Activated T-helper 1 cell treated with Interleukin-2 at 50 U/mL for 16 hours (primary cell): Measurements from ENCODE around the gene MORN5.

Experiments used
- DNase-seq: peaks from one replicate; pipeline ENCODE4 v3.0.0-alpha.2; 2020; ENCODE audit warnings: low read depth

MORN5 gene

DNA sequence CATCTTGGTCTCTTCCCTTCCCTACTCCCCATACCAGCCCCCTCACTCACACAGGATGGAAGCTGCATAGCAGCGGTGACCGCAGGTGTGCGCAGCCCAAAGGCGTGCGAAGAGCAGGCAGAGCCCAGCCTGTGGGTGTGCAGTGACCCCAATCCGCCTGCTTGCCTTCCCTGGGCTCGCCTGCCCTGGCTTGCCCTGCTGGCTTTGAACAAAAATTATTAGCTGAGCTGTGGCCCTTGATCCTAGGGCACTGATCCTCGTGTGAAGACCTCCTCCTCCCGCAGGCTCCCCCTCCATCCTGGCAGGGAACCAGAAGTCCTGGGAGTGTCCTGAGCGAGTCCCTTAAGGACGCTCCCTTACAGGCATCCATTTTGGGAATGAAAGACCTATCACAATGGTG is 31.9 kb downstream of the MORN5 start:
- no peak for DNase-seq

DNA sequence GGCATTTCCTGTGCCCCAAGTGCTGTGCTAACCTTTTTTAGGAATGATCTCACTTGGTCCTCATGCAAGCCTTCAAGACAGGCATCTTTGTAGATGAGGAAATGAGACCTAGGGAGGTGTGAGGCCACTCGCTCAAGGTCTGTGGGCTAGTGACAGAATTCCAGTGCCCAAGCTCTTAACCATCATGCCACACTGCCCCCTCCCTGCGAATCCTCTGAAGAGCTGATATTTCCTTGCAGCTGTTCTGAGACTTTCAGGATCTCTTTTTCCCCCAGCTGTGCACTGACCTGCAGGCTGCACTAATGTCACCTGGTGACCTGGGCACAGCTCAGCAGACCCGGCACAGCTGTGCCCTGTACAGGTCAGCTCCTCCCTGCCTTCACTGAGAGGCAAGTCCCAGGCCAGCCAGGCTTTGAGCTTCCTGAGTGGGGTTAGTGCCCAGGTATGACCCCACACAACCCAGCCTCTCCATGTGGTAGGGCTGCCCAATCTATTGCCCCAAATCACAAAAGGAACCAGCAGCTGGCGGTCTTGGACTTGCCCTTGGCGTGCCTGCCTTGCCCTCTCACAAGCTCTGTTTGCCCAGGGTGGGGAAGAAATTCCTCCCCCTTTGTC is 32.7 kb downstream of the MORN5 start:
- DNase-seq: no peak

DNA sequence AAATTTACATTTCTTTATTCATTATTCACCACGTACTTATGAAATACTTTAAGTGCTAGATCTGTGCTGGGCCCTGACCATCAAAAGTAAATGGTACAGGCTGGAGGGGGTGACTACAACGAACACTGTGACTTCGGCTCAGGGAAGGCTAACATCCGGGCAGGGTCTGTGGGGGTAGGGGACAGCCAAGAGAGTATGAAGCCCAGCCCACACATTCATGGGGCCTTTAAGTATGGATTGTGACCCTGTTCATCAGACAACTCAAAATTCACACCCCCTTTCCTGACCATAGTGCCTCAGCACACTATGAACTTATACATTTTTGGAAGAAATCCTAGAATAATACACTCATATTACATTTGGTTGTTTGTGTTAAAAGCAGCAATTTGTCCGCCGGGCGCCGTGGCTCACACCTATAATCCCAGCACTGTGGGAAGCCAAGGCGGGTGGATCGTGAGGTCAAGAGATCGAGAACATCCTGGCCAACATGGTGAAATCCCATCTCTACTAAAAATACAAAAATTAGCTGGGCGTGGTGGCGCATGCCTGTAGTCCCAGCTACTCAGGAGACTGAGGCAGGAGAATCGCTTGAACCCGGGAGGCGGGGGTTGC is 33.3 kb downstream of the MORN5 start:
- DNase-seq: no peak

DNA sequence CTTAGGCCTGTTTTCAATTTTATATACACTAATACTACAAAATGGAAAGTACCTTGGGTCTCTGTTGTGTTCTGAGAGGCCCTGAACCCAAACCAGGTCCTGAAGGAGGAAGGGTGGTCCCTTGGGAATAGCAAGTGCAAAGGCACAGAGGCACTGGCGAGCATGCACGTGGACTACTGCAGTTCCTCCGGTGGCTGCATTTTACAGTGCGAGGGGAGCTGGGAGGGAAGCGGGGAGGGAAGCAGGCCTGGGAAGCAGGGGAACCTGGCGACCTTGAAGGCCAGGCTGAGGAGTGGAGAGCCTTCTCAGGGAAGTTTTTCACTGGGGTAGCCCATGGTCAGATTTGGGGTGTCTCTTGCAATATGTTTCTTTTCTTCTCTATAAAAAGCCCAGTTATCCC is 33.9 kb downstream of the MORN5 start:
- DNase-seq: no peak

DNA sequence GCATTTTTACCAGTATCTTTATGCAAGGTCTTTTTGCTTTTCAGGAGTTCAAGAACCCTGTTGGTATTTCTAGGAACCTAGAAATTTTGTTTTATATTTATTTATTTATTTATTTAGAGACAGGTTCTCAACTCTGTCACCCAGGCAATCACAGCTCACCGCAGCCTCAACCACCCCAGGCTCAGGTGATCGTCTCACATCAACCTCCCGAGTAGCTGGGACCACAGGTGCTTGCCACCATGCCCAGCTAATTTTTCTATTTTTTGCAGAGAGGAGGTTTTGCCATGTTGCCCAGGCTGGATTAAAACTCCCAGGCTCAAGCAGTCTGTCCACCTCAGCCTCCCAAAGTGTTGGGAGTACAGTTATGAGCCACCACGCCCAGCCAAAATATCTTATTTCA is 36.2 kb downstream of the MORN5 start:
- DNase-seq: no peak

DNA sequence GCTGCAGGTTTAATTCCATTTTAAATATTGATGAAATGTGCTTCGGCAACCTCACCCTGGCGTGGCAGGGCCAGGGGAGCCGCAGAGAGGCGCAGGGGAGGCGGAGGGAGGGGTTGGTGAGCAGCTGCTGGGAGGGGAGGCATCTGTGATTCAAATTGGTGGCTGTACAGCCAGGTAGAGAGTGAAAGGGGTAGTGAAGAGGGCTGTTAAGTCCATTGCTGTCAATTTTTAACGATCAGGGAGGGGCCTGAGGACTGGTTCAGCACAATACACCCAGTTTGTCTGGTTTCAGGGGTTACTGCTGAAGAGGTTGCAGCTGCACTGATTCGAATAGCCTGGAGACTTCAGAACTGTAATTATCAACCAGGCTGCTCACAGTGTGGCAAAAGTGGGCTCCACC is 37.7 kb downstream of the MORN5 start:
- no peak for DNase-seq

DNA sequence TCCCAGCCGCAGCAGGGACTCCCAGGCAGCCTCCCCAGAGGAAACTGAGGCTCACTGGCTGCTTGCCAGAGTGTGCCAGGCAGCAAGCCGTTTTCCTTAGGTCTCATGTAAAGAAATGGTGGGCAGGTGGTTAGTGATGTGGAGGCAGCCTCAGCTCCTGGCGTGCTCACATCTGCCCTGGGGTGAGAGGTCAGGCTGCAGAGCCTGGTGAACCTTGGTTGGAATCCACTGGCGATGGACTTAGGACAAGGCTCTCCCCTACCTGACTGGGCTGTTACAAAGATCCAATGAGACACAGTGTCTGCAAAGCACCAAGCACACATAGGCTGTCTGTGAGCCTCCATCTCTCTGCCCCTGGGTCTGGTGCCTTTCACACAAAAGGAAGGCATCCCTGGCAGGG is 38.2 kb downstream of the MORN5 start:
- no peak for DNase-seq

DNA sequence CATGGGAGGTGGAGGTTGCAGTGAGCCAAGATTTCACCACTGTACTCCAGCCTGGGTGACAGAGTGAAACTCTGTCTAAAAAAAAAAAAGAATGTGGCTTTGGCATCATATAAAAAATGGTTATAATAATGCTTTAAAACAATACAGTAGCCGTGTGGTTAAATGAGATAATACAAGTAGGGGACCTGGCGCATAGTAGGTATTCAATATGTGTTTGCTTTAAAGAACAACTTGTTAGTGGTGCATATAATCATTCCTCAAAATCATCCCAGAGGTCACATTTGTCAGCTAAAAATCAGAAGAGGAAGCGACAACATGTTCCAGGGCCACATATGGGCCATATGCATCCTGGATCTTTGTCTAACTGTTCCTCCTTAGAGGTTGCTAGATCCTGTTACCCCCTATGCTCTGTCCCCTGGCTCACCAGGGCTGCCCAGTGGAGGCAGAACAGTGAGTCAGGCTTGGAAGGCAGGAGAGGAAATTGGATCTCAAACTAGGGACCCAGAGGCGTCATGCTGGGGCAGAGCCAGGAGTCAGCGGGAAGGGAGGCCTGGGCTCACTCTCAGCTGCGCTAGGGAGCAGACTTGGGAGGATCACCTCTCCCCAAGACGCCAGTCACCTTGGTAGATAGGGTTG is 41.4 kb downstream of the MORN5 start:
- no peak for DNase-seq

DNA sequence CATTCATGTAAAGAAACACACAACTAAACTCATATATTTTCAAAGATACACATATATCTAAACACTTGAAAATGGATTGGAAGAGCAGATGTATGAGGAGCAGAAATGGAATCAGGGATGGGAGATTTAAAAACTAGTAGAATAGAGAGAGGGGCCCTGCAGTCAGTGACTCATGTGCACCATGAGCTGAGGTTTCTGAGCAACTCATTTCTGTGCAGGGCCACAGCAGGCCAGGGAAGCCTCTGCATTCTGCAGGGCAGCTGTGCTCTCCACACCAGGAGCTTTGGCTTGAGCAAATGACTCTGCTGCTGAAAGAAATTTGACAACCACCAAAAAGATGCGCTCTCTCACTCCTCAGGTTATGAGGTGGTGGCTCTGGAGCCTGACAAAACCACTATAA is 41.9 kb downstream of the MORN5 start:
- DNase-seq: no peak

DNA sequence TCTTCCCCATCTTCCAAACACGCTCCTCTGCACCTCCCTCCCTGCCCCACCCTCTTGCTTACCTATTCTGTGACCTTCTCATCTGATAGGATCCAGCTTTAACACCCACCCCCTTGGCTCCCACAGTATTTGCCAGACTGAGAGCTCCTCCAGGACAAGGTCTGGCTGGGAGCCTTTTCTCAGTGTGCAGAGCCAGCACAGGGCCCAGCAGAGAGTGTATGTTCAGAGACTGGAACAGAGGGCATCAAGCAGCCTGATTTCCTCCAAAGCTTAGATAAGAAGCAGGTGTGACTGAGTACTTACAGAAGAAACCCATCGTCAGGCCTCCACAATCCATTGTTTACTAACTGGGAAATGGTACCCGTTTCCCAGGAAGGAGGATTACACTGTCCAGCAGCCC is 42.4 kb downstream of the MORN5 start:
- DNase-seq: no peak

DNA sequence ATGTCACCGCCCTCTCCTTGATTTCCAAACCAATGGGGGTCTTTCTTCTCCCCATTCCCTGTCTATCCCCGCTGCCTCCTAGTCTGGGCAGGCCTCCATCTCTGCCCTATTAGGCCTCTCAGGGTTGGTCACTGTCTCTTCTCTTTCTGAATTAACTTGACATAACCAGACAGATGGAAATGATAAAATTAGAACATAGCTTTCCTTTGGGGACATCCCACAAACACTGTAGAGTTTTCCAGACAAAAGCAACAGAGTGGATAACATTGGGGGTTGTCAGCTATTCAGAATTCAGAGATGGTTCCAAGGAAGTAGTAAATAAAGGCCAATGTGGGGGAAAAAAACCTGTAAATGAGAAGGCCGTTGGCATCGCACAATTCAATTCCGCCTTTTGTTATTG is 44.3 kb downstream of the MORN5 start:
- DNase-seq: no peak

DNA sequence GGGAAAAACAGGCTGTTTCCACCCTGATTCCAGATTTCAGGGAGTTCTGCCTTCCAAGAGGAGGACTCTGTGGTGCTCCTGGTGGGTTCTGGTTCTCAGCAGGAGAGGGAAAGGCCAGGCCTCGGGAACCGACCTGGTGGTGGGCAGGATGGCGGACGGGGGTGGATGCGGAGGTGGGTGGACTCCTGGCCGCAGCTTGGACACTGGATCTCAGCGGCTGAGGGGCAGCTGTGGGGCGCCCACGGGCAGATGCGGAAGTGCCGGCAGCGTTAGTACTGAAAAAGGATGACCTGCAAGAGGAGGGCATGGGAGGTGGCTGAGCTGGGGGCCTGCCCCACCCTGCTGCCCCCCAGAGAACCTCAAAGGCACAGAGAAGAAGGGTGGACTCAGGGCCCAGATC is 44.8 kb downstream of the MORN5 start:
- DNase-seq: no peak

DNA sequence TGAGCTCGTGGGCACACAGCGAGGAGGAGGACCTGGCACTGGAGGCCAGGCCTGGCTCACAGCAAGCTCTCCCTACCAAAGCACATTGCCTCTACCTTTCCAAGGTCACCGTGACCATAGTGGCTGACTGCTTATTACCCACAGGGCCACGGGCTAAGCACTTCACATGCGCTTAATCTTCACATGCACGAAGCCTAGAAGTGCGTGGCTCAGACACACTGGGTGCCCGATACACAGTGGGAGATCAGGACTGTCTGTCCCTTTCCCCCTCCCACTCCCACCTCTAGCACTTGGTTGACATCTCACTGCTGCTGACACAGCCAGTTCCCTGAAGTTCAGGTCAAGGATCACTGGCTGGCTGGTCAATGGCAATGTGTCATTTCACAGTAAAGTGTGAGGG is 45.5 kb downstream of the MORN5 start:
- DNase-seq: no peak

DNA sequence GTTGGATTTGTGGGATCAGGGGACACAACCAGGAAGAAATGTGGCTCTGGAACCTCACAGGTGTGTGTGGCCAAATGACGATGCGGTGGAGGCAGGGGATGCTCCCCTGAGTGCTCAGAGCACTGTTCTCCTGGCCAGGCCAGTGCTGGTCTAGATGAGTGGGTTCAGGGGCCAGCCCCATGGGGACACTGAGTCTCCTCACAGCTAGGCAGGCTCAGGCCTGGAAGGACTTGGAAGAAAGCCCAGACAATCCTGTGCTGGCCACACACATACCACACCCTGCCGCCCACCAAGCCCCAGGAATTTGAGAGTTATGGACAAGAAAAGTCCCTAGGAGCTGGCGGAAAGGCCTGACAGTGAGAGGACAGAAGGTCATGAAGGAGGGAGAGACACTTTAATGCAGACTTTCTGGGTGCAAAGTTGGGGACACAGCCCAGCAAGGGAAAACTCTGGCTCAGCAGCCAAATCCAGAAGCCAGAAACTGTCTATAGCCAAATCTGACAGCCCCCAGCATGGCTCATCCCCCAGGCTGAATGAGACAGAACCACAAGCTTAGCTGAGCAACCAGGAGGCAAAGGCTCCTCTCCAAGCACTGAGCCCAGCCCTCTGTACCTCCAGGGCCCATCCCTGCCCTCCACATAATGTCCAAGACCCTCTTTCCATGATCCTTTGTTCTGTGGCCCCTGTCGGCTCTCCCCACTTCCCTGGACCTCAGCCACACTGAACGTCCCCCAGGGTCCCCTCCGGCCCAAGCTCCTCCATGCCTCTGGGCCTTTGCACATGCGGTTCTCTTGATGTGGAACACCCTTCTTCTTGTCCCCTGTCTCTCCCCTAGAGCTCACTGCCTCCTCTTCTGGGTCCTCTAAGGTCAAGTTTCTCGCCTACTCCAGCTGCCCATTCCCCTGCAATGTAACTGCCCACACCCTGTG is 46.7 kb downstream of the MORN5 start:
- no peak for DNase-seq

DNA sequence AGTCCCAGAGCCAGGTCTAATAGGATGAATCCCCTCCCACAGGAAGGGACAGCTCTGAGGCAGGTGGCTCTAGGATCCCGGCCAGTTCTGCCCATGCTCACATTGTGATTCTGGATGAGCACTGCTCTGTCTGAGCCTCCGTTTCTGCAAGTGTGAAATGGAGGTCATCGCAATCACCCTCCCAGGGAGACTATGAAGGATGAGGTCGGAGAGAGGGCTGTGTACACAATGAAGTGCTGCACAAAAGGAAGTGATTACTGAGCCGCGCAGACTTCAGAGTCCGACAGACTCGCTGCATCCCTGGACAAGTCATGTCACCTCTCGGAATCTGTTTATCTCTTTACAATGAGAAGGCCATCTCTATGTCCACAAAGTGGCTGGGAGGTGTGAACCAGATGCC is 47.4 kb downstream of the MORN5 start:
- DNase-seq: no peak

DNA sequence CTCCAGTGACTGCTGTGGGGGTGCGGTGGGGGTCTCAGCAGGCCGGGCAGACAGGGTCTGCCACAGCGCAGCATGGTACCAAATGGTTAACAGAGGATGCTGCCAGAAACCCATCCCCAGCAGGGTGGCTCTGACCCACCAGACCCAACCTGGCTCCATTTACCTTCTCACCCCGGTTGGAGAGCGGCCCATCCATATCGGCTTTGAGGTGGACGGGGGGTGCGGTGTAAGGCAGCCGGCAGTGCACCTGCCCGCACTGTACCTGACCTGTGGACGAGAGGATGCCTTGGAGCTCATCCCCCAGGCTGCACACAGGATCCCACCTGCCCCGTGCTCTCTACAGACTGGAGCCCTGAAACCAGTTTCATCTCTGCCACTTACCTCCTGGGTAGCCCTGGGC is 49.7 kb downstream of the MORN5 start:
- no peak for DNase-seq

DNA sequence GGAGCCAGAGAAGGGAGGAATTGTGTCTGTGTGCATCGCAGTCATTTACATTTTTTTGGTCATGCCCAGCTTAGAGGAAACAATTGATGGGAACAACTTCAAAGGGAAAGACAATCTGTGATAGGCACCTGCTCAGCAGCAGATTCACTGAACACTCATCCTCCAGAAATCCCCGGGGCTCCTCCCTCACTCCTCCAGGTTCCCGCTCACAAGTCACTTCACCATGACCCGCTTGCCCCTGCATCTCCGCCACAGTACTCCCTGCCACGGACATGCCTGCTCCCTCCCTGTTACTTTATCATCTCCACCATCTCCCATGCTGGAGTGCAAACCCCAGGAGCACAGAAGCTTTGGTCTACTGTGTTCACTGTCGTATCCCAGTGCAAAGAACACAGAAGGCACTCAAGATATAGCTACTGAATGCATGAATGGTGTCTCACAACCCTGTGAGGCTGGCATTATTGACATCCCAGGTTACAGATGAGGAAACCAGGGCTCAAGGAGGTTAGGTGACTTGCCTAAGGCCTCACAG is 52.8 kb downstream of the MORN5 start:
- no peak for DNase-seq

DNA sequence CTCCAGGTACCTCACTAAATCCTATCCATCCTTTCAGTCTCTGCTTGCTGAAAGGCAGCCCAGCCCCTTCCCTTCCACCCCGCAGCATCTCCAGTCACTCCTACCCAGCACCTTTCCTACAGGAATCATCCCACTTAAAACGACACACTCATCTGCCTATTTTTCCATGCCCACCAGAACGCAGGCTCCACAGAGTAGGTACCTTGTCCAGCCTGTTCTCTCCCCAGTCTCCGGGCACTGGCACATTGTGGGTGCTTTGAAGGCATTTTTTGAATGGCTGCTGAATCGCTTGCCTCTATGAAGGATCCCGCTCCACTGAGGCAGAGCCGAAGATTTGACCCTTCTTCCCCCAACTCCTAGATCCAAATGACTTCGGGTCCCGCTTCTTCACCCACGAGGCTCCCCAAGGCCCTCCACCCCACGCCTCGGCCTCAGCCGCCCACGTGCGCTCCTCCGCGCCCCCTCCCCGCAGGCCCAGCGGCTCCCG is 53.4 kb downstream of the MORN5 start:
- no peak for DNase-seq

DNA sequence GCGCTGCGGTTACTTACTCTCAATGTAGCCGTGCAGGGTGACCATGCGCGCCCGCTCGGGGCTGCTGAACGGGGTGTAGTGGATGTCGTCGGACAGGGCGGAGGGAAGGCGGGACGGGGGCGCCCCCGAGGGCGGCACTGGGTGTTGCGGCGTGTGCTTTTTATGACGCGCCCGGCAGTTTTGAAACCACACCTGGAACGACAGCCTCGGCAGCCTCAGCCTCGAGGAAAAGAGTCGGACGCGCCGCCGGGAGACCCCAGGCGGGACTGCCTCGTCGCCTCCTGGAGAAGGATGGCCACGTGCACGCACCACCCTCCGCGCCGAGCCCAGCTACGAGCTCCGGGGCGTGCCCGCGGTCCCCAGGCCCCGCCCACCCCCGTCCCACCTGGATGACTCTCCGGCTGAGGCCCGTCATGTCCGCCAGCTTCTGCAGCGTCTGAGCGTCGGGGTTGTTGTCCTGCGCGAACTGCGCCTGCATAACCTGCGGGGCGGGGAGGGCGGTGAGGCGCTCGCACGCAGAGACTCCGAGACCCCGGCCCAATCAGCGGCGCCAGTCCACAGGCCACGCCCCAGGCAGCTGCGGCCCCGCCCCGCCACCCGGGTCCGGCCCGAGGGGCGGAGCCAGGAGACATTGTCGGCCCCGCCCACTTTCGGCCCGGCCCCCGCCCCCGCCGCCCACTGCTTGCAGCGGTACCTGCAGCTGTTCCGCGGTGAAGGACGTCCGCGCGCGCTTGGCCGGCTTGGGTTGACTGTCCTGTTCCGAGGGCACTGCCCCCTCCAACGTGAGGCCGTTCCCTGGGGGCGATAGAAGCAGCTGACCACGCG is 54.1 kb downstream of the MORN5 start:
- DNase-seq: peak; percentile 17

DNA sequence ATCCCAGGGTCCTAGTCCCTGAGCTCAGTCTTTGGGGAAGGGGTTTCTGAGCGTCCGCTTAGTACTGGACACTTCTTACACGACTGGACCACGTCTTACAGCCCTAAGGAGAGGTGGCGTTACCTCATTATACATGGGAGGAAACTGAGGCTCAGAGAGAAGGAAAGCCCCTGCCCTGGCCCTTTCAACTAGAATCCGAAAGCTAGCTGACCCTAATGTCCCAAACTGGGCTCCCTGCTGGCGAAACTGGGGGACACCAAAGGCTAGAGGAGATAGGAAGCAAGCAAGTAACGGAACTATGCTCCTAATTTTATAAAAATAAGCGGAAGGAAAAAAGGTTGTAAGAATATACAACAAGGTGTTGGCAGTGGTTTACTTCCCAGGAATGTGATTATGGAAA is 54.8 kb downstream of the MORN5 start:
- DNase-seq: no peak

DNA sequence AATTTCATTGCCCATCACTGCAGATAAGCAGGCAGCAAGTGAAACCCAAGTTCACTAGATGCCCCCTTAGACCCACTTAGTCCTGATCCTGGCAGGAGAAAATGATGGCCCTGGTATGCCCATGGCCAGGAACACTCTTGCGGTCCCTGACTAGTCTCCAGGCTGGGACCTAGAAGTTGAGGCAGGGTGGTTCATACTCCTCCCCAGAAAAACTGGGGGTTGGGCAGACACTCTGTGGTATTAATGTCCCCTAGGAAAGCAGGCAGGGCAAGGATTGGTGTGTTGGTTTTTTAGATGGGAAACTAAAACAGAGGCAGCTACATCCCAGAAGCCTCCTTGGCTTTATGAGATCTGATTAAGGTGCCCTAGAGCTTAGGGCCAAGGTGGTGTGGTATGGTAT is 56.0 kb downstream of the MORN5 start:
- DNase-seq: no peak
